K562 (cell line): ENCODE results near the gene MEIS2. TPM values are rescaled to one million over a fixed set of nuclear protein-coding genes. Genes with fewer than 3 reads are reported as not detected.

ENCODE experiments used
- ETV6 ChIP-seq, 3 experiments: fragments of 150-350 bp in 1 of 3; sonication (generic) in 1 of 3; formaldehyde crosslinking in 1 of 3; IDR thresholded peaks; 2 replicates each; pipeline versions ENCODE4 v1.6.1 to v1.8.0; 2014 to 2022; ENCODE audit warnings: borderline replicate concordance in 2 of 3, low read depth in 2 of 3, antibody characterized with exemption in 1 of 3, low read length in 1 of 3, mild to moderate bottlenecking in 1 of 3, missing genetic modification reagents in 1 of 3
- L3MBTL2 ChIP-seq: fragments of 450-650 bp; IDR thresholded peaks from 2 replicates; pipeline ENCODE4 v1.6.1; 2016; ENCODE audit warnings: mild to moderate bottlenecking, moderate library complexity
- MGA ChIP-seq: fragments of 450-650 bp; IDR thresholded peaks from 2 replicates; pipeline ENCODE4 v1.6.1; 2016; ENCODE audit warnings: mild to moderate bottlenecking, moderate library complexity
- TCFL5 ChIP-seq: fragments of 250-450 bp; sonication (Bioruptor Pico); conservative IDR thresholded peaks from 2 replicates; pipeline ENCODE4 v1.6.1; 2021; ENCODE audit warnings: mild to moderate bottlenecking, moderate library complexity, matching md5 sums
- TOE1 ChIP-seq, 2 experiments: fragments of 450-650 bp in 1 of 2; sonication (generic) in 1 of 2; formaldehyde crosslinking in 1 of 2; IDR thresholded peaks; 2 replicates each; pipeline versions ENCODE4 v1.7.1 to v1.8.0; 2016 to 2022; ENCODE audit warnings: borderline replicate concordance in 2 of 2, mild to moderate bottlenecking in 2 of 2, antibody characterized with exemption in 1 of 2, inconsistent platforms in 1 of 2, low read depth in 1 of 2, missing genetic modification reagents in 1 of 2, moderate library complexity in 1 of 2
- ZBTB49 ChIP-seq: sonication (generic); formaldehyde crosslinking; IDR thresholded peaks from 2 replicates; pipeline ENCODE4 v1.8.0; 2022; ENCODE audit warnings: missing genetic modification reagents, mild to moderate bottlenecking, borderline replicate concordance
- polyA plus RNA-seq, 8 experiments: library from polyadenylated mRNA; depleted of rRNA in 4 of 8; stranded (reverse) in 5 of 8; unstranded in 3 of 8; fragments of >200 nt; fragmentation: Nextera tagmentation in 2 of 8; fragmentation: Illumina TruSeq in 1 of 8; extraction: Ambion mirVana in 2 of 8; extraction: Trizol in 1 of 8; gene quantifications; 2 replicates each; pipeline versions ENCODE4 v1.2.1 to v1.2.3, GENCODE V29; 2011 to 2014; ENCODE audit warnings: inconsistent platforms in 1 of 8, missing spikeins in 1 of 8
- total RNA-seq, 7 experiments: library from RNA; depleted of rRNA in 6 of 7; stranded (reverse); fragments of >200 nt in 6 of 7; fragmentation: Illumina TruSeq in 2 of 7; extraction: Trizol in 2 of 7; gene quantifications; 2 replicates each; pipeline versions ENCODE4 v1.2.1 to v1.2.3, GENCODE V29; 2011 to 2021; ENCODE audit warnings: low replicate concordance in 1 of 7
- TF ChIP-seq, protein P1 (sequence below): conservative IDR thresholded peaks from 2 replicates; pipeline ENCODE4 v1.6.1; 2011; ENCODE audit warnings: low read depth, mild to moderate bottlenecking, low read length; ENCODE audit not compliant: control insufficient read depth

MEIS2 gene
- total and polyA plus RNA-seq, 9 of the 15 experiments (the other 6 are each of a cell fraction or from before 2014, with no cell fraction given) = 7.5 to 64.2 (median 22.3) TPM

DNA sequence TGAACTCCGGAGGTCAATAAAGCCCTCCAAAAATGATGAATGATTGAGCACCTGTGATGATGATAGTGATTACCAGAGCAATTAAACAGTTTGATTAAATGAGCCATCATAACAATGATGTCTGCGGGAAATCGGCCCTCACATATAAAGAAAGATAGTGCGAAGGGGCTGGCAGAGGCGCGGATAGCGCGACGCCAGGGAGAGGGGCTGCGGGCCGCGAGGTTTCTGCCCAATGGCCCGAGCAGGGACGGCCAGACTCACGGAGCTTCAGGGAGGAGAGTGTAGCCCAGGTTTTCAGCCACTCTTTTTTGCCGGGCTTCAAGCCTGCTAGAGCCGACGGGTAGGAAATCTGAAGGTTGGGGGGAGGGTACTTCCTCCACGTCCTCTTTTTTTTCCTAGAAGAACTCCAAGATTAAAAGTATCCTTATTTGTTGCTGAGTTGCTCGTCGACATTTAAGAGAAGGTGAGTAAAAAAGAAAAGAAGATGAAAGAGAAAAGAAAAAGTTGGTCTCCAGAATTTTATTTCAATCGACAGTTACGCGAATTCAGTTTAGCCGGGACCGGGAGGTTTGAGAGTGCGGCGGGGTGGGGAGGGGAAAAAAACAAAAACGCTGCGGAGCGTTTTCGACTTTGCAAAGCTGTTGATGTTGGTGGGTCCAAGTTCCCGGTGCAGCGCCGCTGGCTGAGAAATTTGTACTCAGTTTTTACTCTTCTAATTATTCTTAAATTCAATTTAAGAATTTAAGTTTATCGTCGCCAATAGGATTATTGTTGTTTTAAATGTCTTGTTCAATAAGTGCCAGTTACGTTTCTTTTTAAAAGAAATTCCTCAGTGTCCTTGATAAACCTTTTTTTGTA lies 2.2 kb upstream of the MEIS2 start (continued):
- TF ChIP-seq MGA (peak; percentile 10; the same call in 1 of the 2 replicates), TOE1 (IDR thresholded peaks at IDR 0.05; ENCODE audit: borderline replicate concordance) (0 out of 2 replicates have a peak, but pooled peaks have one; percentile 19), TOE1 (CRISPR knock-in tag; IDR thresholded peaks at IDR 0.05; ENCODE audit: borderline replicate concordance, low read depth) (no peak), ETV6 (IDR thresholded peaks at IDR 0.05; ENCODE audit: borderline replicate concordance in 1 of 2, low read depth in 2 of 2, low read length in 1 of 2) (0 out of 4 replicates have a peak, but pooled peaks of 1 of the 2 experiments have one; percentile 19), ETV6 (CRISPR knock-in tag; IDR thresholded peaks at IDR 0.05; ENCODE audit: borderline replicate concordance) (no peak), TCFL5 (CRISPR knock-in tag) (no peak), ZBTB49 (CRISPR knock-in tag) (no peak), L3MBTL2 (peak; percentile 34; the same call in 1 of the 2 replicates)
- TF ChIP-seq, protein P1, sequence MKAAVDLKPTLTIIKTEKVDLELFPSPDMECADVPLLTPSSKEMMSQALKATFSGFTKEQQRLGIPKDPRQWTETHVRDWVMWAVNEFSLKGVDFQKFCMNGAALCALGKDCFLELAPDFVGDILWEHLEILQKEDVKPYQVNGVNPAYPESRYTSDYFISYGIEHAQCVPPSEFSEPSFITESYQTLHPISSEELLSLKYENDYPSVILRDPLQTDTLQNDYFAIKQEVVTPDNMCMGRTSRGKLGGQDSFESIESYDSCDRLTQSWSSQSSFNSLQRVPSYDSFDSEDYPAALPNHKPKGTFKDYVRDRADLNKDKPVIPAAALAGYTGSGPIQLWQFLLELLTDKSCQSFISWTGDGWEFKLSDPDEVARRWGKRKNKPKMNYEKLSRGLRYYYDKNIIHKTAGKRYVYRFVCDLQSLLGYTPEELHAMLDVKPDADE = no peak
